ENCODE data around the gene PDX1. TPM values are rescaled to one million over a fixed set of nuclear protein-coding genes. Genes with fewer than 3 reads are reported as not detected.
A peak's percentile ranks its signal among the peaks of the same experiment; 100 is the strongest.

PDX1 gene
- polyA plus RNA-seq (2012; rRNA removed): not detected in 2 replicates
- not detected in 2 replicates for polyA plus RNA-seq (2012; cell fraction: cytosol; rRNA removed)
- not detected in 2 replicates for polyA plus RNA-seq (2012; cell fraction: nucleus; rRNA removed)

GRCh38 chr13:27919934-27920676 is at the start of gene PDX1:
Gene PDX1 (plus strand): TSS chr13:27920000. CDS start chr13:27920139, 139 bp downstream.
- Histone ChIP-seq H3K27me3 (ENCODE audit: insufficient read depth) (peaks cover 95% of the 10 kb centered on the region), H3K9ac (no peak within 1 kb of the TSS), H3K79me2 (ENCODE audit: insufficient read depth) (no peaks in the 10 kb centered on the region), H2AFZ (ENCODE audit: low read depth) (peak within 1 kb of the TSS; percentile 30; the same call in 1 of the 2 replicates), H3K36me3 (replicated peaks in 1 of 2; ENCODE audit: control insufficient read depth in 1 of 2, insufficient read depth in 2 of 2, low read length in 1 of 2) (no peaks in the 10 kb centered on the region), H3F3A (replicated peaks; ENCODE audit: insufficient read depth) (no peaks in the 10 kb centered on the region), H3K4me3 (ENCODE audit: low read depth in 2 of 2, low read length in 1 of 2) (peak within 1 kb of the TSS in 1 of 2 experiments; percentile 50; a peak in 1 of 4 replicates), H3K4me1 (ENCODE audit: control insufficient read depth in 1 of 2, insufficient read depth in 2 of 2, low read depth in 1 of 2, low read length in 1 of 2) (no peaks in the 10 kb centered on the region), H3K9me3 (no peaks in the 10 kb centered on the region), H3K4me2 (peak within 1 kb of the TSS; percentile 79), H3K9me2 (no peaks in the 10 kb centered on the region), H3K27ac (ENCODE audit: low read depth in 2 of 2, low read length in 1 of 2) (no peak within 1 kb of the TSS), H4K20me1 (ENCODE audit: insufficient read depth) (no peaks in the 10 kb centered on the region)
- WGBS (ENCODE audit: low lambda C conversion rate): 4% methylated on average over 24 of the region's 76 CpGs
- TF ChIP-seq RXRA (IDR thresholded peaks at IDR 0.05; ENCODE audit: borderline replicate concordance, low read depth): no peak
- no peak for TF ChIP-seq FOXJ3 (CRISPR knock-in tag; IDR thresholded peaks at IDR 0.05)
- TF ChIP-seq NRF1 (IDR thresholded peaks at IDR 0.05; ENCODE audit: low read depth, low read length): no peak
- no peak for TF ChIP-seq RCOR1 (IDR thresholded peaks at IDR 0.05; ENCODE audit: low read length)
- no peak for TF ChIP-seq SMC3 (IDR thresholded peaks at IDR 0.05; ENCODE audit: low read depth, low read length)
- TF ChIP-seq USF2 (IDR thresholded peaks at IDR 0.05; ENCODE audit: borderline replicate concordance, low read depth, low read length): no peak
- no peak for TF ChIP-seq ZBTB33 (IDR thresholded peaks at IDR 0.05; ENCODE audit: borderline replicate concordance, low read depth)
- TF ChIP-seq TAF1 (IDR thresholded peaks at IDR 0.05; ENCODE audit: borderline replicate concordance, low read depth, low read length): no peak
- TF ChIP-seq, protein P1, sequence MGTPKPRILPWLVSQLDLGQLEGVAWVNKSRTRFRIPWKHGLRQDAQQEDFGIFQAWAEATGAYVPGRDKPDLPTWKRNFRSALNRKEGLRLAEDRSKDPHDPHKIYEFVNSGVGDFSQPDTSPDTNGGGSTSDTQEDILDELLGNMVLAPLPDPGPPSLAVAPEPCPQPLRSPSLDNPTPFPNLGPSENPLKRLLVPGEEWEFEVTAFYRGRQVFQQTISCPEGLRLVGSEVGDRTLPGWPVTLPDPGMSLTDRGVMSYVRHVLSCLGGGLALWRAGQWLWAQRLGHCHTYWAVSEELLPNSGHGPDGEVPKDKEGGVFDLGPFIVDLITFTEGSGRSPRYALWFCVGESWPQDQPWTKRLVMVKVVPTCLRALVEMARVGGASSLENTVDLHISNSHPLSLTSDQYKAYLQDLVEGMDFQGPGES (IDR thresholded peaks at IDR 0.05; ENCODE audit: low read depth, low read length): no peak
- TF ChIP-seq RAD21 (IDR thresholded peaks at IDR 0.05; ENCODE audit: low read length): no peak
- TF ChIP-seq, protein P2, sequence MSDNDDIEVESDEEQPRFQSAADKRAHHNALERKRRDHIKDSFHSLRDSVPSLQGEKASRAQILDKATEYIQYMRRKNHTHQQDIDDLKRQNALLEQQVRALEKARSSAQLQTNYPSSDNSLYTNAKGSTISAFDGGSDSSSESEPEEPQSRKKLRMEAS (IDR thresholded peaks at IDR 0.05; ENCODE audit: low read depth): no peak
- no peak for TF ChIP-seq ELF1 (IDR thresholded peaks at IDR 0.05)
- TF ChIP-seq FOSL2 (IDR thresholded peaks at IDR 0.05; ENCODE audit: borderline replicate concordance, low read depth): no peak
- no peak for TF ChIP-seq CHD2 (IDR thresholded peaks at IDR 0.05; ENCODE audit: low read length, partially characterized antibody)
- no peak for TF ChIP-seq MEF2A (IDR thresholded peaks at IDR 0.05; ENCODE audit: borderline replicate concordance, low read depth)
- TF ChIP-seq FOXM1 (IDR thresholded peaks at IDR 0.05; ENCODE audit: low read depth): no peak
- TF ChIP-seq EP300 (IDR thresholded peaks at IDR 0.05; ENCODE audit: borderline replicate concordance in 1 of 2, low read depth in 1 of 2, low read length in 1 of 2): no peak
- TF ChIP-seq, protein P3, sequence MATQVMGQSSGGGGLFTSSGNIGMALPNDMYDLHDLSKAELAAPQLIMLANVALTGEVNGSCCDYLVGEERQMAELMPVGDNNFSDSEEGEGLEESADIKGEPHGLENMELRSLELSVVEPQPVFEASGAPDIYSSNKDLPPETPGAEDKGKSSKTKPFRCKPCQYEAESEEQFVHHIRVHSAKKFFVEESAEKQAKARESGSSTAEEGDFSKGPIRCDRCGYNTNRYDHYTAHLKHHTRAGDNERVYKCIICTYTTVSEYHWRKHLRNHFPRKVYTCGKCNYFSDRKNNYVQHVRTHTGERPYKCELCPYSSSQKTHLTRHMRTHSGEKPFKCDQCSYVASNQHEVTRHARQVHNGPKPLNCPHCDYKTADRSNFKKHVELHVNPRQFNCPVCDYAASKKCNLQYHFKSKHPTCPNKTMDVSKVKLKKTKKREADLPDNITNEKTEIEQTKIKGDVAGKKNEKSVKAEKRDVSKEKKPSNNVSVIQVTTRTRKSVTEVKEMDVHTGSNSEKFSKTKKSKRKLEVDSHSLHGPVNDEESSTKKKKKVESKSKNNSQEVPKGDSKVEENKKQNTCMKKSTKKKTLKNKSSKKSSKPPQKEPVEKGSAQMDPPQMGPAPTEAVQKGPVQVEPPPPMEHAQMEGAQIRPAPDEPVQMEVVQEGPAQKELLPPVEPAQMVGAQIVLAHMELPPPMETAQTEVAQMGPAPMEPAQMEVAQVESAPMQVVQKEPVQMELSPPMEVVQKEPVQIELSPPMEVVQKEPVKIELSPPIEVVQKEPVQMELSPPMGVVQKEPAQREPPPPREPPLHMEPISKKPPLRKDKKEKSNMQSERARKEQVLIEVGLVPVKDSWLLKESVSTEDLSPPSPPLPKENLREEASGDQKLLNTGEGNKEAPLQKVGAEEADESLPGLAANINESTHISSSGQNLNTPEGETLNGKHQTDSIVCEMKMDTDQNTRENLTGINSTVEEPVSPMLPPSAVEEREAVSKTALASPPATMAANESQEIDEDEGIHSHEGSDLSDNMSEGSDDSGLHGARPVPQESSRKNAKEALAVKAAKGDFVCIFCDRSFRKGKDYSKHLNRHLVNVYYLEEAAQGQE (IDR thresholded peaks at IDR 0.05; ENCODE audit: low read depth, low read length): no peak
- TF ChIP-seq TEAD4 (IDR thresholded peaks at IDR 0.05; ENCODE audit: borderline replicate concordance, insufficient read depth): no peak
- TF ChIP-seq SIN3A (IDR thresholded peaks at IDR 0.05; ENCODE audit: borderline replicate concordance, low read depth, low read length): no peak
- ChIA-PET POLR2A (no interaction called here), CTCF (interaction anchor here (2.5 kb wide), 1 partner anchor 34 kb away, joined by 12 read pairs; no protein-coding TSS in a partner anchor)
- DNase-seq: peak; percentile 70
